Stimulated activated CD4-positive, alpha-beta T cell treated with anti-CD3 and anti-CD28 coated beads, TNF-alpha, amount 100 ng/mL, for 1 hour (primary cell): ENCODE results near the gene ITLN2.
"Not testable (repeated sequence)": the region's sequence is repeated elsewhere in the genome, so short reads cannot be mapped to it uniquely, and the experiment has no call there.

Source experiments
- DNase-seq, 3 donors: peaks; one replicate each; pipeline ENCODE4 v3.0.0-alpha.2; 2020; ENCODE audit warnings: low read depth in 3 of 3, low spot score in 1 of 3

The ITLN2 gene

DNA sequence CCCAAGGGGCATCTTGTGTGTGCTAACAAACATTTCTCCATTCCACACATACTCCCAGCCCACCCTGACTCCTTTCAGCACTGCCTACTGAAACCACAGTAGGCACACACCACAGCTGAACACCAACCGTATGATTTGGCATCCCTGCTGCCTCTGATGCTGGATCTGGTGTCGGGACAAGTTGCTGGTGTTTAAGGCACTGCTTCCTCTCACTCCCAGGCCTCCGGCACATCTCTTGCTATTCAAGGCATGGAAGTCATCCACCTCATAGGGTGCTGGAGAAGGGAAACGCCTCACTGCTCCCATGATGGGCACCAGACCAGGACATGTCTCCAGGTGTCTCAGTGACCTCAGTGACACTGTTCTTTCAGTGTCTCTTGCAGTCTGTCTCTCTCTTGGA lies 2.4 kb upstream of the ITLN2 start:
- no peak for DNase-seq

DNA sequence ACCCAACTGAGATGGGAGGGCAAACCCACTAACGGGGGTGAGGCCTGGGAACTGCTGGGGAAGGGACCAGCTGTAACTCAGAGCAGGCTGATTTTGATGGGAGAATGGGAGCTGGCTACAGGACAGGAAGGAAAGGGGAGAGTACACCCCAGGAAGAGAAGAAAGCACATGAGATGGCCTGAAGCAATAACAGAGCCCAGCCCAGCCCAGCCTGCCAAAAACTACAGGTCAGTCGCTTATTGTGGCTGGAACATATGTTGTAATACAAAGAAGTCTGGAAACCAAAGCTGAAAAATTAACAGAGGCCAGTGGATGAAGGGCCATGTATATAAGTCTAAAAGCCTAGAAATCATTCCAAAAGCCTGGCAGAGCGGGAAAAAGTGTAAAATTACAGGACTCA lies 1.6 kb downstream of the ITLN2 start:
- no peak for DNase-seq

GRCh38 chr1:160952129-160952510 lies 2.5 kb downstream of the ITLN2 start:
- DNase-seq: no peak

GRCh38 chr1:160951443-160952128 lies 3.0 kb downstream of the ITLN2 start:
- DNase-seq: peak in 2 of 3 donors; percentile 32 to 60

GRCh38 chr1:160950657-160951056 lies 4.0 kb downstream of the ITLN2 start:
- no peak for DNase-seq

DNA sequence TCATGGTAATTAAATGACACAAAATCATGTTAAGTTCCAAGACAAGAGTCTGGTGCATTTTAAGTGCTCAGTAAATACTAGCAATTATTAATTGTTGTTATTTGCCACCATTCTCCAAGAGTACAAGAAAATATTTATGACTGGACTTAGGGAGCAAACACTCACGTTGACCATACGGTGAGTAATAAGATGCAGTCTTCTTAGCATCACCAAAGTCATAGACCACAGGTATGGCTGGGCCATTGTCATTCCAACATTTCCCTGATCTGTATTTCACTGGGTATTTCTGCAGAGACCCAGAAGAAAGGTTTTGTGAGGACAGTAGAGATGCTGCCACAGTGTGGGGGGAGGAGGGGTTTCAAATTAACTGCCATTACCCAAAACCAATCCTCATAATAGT lies 4.7 kb downstream of the ITLN2 start:
- DNase-seq: no peak

DNA sequence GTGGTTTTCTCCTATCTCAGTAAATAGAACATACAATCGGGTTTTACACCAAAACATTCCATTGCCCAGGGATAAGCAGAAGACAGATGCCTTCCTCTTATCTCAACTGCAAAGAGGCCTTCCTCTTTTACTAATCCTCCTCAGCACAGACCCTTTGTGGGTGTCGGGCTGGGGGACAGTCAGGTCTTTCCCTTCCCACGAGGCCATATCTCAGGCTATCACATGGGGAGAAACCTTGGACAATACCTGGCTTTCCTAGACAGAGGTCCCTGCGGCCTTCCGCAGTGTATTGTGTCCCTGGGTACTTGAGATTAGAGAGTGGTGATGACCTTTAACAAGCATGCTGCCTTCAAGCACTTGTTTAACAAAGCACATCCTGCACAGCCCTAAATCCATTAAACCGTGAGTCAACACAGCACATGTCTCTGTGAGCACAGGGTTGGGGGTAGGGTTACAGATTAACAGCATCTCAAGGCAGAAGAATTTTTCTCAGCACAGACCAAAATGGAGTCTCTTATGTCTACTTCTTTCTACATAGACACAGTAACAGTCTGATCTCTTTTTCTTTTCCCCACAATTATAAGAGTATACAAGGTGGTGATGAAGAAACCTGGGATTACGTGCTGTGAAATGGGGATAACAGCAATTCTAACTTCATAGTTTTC lies 5.3 kb downstream of the ITLN2 start:
- not testable (repeated sequence) for DNase-seq

GRCh38 chr1:160947174-160947759 lies 7.3 kb downstream of the ITLN2 start:
- DNase-seq: not testable (repeated sequence)

DNA sequence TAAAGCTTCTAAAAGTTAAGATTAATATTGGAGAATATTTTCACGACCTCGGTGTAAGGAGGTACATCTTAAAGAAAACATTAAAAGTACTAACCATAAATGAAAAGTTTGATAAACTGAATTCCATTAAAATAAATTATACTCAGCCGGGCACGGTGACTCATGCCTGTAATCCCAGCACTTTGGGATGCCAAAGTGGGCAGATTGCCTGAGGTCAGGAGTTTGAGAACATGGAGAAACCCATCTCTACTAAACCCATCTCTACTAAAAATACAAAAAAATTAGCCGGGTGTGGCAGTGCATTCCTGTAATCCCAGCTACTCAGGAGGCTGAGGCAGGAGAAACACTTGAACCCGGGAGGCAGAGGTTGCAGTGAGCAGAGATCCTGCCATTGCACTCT lies 8.7 kb downstream of the ITLN2 start:
- DNase-seq: not testable (repeated sequence)

- no peak for DNase-seq
Measured at GRCh38 chr1:160945079-160945478, 9.5 kb downstream of the ITLN2 start.

DNA sequence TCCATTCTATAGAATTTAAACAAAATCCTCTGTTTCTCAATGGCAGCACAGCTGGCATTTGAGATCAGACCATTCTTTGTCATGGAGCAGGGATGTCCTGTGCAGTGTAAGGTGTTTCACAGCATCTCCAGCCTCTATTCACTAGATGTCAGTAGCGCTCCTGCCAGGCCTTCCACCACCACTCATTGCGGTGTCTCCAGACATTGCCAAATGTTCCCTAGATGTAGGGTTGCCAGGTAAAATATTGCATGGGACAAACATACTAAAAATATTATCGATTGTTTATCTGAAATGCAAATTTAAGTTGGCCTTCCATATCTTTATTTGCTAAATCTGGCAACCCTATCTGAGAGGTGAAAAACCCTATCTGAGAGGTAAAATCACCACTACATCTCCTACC lies 11.7 kb downstream of the ITLN2 start:
- no peak for DNase-seq

- DNase-seq: not testable (repeated sequence)
Measured at GRCh38 chr1:160936666-160937065, 17.9 kb downstream of the ITLN2 start.

DNA sequence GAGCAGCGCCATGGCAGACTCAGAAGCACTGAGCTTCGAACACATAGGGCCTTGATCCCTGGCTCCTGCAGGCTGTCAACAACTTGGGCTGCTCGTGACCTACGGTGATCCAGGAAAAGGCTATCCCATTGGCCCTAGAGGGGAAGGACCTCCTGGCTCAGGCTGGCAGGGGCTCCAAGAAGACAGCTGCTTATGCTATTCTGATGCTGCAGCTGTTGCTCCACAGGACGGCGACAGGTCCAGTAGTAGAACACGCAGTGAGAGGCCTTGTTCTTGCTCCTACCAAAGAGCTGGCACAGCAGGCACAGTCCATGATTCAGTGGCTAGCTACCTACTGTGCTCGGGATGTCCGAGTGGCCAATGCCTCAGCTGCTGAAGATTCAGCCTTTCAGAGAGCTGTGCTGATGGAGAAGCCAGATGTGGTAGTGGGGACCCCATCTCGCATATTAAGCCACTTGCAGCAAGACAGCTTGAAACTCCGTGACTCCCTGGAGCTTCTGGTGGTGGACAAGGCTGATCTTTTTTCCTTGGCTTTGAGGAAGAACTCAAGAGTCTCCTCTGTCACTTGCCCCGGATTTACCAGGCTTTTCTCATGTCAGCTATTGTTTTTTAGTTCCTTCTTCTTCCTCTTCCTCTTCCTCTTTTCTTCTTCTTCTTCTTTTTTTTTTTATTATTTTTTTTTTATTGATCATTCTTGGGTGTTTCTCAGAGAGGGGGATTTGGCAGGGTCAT lies 18.9 kb downstream of the ITLN2 start:
- DNase-seq: no peak

DNA sequence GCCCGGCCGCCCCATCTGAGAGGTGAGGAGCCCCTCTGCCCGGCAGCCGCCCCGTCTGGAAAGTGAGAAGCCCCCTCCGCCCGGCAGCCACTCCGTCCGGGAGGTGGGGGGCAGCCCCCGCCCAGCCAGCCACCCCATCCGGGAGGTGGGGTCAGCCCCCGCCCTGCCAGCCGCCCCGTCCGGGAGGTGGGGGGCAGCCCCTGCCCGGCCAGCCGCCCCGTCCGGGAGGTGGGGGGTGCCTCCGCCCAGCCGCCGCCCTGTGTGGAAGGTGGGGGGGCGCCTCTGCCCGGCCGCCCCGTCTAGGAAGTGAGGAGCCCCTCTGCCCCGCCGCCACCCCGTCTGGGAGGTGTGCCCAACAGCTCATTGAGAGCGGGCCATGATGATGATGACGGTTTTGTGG lies 21.3 kb downstream of the ITLN2 start:
- not testable (repeated sequence) for DNase-seq

DNA sequence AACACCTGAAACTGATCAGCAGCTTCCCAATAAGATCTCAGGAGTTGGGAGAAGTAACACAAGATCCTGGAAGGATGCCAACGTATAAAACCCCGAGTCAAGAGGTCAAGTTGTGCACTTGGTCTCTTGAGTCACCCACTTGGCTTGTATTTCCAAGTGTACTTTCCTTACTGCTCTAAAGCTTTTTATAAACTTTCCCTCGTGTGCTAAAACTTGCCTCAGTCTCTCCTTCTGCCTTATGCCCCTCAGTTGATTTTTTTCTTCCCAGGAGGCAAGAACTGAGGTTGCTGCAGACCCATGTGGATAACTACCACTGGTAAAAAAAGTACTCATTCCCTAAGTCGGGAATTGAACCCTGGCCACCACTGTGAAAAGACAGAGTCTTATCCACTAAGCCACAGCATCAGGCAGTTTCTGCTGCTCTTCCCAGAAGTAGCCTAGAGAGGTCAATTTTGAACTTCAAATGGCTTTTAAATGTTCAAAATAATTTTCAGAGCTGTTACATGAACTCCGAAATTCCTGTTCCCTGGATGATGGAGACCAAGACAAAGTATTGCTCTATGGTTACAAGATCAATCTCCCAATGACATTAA lies 28.9 kb downstream of the ITLN2 start:
- DNase-seq: no peak

- no peak for DNase-seq
Measured at GRCh38 chr1:160924791-160925651, 29.6 kb downstream of the ITLN2 start.

GRCh38 chr1:160916666-160917065 lies 37.9 kb downstream of the ITLN2 start:
- no peak for DNase-seq

- not testable (repeated sequence) for DNase-seq
Measured at GRCh38 chr1:160913229-160913628, 41.4 kb downstream of the ITLN2 start.

DNA sequence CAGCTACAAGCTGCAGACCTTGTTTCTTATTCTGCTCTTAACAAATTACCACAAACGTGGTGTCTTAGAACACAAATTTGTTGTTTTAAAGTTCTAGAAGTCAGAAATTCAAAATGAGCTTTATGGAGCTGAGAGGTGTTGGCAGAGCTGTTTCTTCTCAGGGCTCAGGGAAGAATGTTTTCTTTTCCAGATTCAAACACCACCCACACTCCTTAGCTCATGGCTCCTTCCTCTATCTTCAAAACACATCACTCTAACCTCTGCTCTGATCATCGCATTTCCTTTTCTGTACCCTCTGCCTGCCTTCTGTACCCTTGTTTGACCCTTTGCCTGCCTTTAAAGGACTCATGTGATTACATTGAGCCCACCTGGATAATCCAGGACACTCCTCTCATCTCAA lies 42.7 kb downstream of the ITLN2 start:
- no peak for DNase-seq

- no peak for DNase-seq
Measured at GRCh38 chr1:160911441-160911840, 43.2 kb downstream of the ITLN2 start.
